Astrocyte (in vitro differentiated cells and primary cell): ENCODE measurements around the gene CLOCK.

ENCODE experiments used
- EZH2 ChIP-seq: IDR thresholded peaks from 2 replicates; pipeline ENCODE4 v1.6.1; 2012; ENCODE audit warnings: mild to moderate bottlenecking, low read length, inconsistent platforms; ENCODE audit not compliant: insufficient read depth
- TF ChIP-seq, protein P1 (sequence below): IDR thresholded peaks from 2 replicates; pipeline ENCODE4 v1.5.1; 2011; ENCODE audit warnings: low read depth, mild to moderate bottlenecking, inconsistent platforms, low read length, moderate library complexity; ENCODE audit not compliant: insufficient read depth

DNA sequence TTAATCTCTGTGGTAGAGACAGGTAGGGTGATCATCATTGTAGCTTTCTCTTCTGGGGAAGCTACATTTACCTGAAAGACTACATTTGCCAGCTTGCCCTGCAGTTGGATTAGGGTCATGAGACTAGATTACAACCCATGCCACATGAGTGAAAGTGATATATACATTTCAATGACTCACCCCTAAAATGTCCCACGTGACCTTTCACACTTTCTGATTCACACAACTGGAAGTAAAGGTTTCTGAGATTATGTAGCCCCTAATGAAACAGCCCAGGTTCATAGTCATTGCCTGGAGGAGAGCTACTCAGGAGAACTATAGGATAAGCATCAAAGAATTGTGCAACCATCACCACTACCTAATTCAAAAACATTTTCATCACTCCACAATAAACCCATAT is 27.5 kb upstream of the CLOCK start:
- TF ChIP-seq, protein P1, sequence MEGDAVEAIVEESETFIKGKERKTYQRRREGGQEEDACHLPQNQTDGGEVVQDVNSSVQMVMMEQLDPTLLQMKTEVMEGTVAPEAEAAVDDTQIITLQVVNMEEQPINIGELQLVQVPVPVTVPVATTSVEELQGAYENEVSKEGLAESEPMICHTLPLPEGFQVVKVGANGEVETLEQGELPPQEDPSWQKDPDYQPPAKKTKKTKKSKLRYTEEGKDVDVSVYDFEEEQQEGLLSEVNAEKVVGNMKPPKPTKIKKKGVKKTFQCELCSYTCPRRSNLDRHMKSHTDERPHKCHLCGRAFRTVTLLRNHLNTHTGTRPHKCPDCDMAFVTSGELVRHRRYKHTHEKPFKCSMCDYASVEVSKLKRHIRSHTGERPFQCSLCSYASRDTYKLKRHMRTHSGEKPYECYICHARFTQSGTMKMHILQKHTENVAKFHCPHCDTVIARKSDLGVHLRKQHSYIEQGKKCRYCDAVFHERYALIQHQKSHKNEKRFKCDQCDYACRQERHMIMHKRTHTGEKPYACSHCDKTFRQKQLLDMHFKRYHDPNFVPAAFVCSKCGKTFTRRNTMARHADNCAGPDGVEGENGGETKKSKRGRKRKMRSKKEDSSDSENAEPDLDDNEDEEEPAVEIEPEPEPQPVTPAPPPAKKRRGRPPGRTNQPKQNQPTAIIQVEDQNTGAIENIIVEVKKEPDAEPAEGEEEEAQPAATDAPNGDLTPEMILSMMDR = no peak
- no peak for TF ChIP-seq EZH2
